ENCODE data around the gene TNNI2.

The TNNI2 gene

DNA sequence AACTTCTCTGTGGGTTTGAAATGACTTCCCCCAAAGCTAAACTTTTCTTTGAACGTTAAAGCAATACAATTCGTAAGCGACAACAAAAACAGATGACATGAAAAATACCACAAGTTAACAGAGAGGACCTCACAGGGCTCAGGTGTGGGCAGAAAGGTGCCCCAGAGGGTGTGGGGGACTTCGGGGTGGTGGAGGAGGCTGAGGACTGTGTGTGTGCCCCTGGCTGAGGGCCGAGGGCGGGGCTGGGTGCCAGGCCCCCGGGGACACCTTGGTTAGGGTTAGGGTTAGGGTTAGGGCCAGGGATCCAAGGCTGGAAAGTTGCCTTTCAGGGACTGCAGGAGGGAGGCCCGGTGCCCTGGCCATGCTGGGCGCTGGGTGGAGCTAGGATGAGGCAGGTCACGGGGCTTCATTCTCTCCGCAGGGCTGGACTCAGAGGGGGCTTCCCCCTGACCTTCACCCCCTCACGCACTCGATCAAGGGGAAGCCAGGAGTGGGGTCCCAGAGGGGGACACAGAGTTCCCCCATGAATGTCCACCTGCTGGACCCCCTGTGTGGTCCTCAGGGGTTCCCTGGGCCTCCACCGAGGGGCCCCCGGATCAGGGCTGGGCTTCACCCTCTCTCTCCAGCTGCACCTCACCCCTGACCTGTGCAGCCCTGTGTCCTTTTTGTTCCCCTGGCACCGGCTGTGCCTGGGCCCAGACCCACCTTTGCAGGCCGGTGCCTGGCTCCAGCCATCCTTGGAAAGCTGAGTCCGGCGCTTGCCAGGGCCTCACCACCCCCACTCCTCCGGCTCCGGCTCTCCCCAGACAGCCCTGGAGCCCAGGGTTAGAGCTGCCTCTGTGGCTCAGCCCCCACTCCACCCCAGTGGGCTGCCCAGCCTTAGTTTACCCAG is 7.0 kb downstream of the TNNI2 start:
- Histone ChIP-seq H3K36me3 (ENCODE audit: insufficient read depth, low read length) (no peaks in the 10 kb centered on the region), H3K4me3 (no peak overlapping the region), H3K27ac (no peak overlapping the region), H3K9ac (ENCODE audit: insufficient read length) (no peak overlapping the region), H3K9me3 (ENCODE audit: low read depth, low read length) (no peaks in the 10 kb centered on the region)
- DNase-seq (ENCODE audit: low read depth, low spot score) = no peak
- TF ChIP-seq FOXP2 (optimal IDR thresholded peaks at IDR 0.05; ENCODE audit: control extremely low read depth, extremely low read length, insufficient read depth) = no peak
- no peak for TF ChIP-seq EZH2 (IDR thresholded peaks at IDR 0.05)
- no peak for TF ChIP-seq POLR2AphosphoS5 (IDR thresholded peaks at IDR 0.05; ENCODE audit: borderline replicate concordance, low read depth, low read length)

DNA sequence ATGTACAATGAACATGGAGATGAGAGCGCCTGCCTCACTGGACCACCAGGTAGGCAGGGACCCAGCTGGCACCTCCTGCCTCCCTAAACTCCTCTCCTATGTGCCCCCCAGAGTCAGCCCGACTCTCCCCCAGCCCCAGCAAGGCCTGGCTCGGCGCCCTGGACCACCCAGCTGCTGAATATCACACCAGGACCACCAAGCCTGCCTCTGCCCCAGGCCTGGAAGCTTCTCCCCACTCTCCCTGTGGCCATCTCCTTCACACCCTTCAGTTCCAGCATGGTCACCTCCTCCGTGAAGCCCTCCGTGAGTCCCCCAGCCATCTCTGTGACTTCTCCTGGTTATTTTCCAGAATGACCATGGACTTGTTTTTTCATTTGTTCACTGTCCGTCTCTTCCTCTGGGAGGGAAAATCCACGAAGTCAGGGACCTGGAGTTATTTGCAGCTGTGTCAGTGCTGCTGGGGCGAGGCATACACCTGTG is 7.7 kb downstream of the TNNI2 start:
- no peak overlapping the region for H3K27ac ChIP-seq
- no peaks in the 10 kb centered on the region for H3K36me3 ChIP-seq (ENCODE audit: insufficient read depth, low read length)
- H3K4me3 ChIP-seq = no peak overlapping the region
- no peak for TF ChIP-seq EZH2 (IDR thresholded peaks at IDR 0.05)
- no peak for TF ChIP-seq POLR2AphosphoS5 (IDR thresholded peaks at IDR 0.05; ENCODE audit: borderline replicate concordance, low read depth, low read length)
- no peak for TF ChIP-seq FOXP2 (optimal IDR thresholded peaks at IDR 0.05; ENCODE audit: control extremely low read depth, extremely low read length, insufficient read depth)
- no peaks in the 10 kb centered on the region for H3K9me3 ChIP-seq (ENCODE audit: low read depth, low read length)
- no peak overlapping the region for H3K9ac ChIP-seq (ENCODE audit: insufficient read length)
- DNase-seq (ENCODE audit: low read depth, low spot score) = no peak

DNA sequence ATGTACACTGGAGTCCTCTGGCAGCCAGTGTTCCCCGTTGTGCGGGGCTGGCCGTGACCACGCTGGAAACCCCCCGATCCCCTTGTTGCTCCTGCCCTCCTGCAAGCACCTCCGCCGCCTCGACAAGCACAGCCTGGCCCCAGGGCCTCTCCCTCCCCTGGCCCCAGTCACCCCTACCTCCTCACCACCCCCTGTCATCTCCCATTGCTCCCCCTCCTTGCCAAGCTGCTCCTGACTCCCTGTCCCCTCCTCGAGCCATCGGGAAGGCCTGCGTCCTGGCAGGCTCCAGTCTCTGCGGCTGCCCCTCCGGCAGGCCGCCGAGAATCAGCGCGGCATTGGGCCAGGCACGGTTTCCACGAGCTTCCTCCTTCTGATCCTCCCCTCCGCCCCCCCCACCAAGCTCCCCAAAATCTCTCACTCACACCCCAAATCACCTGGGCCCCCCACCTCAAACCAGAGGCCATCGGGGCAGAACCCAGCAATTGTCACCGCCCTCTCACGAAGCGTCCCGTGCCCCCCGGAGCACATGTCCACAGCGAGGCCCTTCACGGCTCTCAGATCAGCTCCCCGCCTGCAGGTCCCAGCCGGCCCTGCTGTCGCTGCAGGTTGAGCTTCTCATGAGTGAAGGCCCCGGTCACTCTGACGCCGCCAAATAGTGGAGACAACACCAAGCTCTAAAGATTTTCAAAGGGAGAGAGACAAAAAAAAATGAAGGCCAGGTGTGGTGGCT is 8.4 kb downstream of the TNNI2 start:
- H3K36me3 ChIP-seq (ENCODE audit: insufficient read depth, low read length) = no peaks in the 10 kb centered on the region
- TF ChIP-seq FOXP2 (optimal IDR thresholded peaks at IDR 0.05; ENCODE audit: control extremely low read depth, extremely low read length, insufficient read depth) = no peak
- no peak for TF ChIP-seq EZH2 (IDR thresholded peaks at IDR 0.05)
- no peak for TF ChIP-seq POLR2AphosphoS5 (IDR thresholded peaks at IDR 0.05; ENCODE audit: borderline replicate concordance, low read depth, low read length)
- no peaks in the 10 kb centered on the region for H3K9me3 ChIP-seq (ENCODE audit: low read depth, low read length)
- no peak overlapping the region for H3K9ac ChIP-seq (ENCODE audit: insufficient read length)
- no peak for DNase-seq (ENCODE audit: low read depth, low spot score)
- no peak overlapping the region for H3K4me3 ChIP-seq
- no peak overlapping the region for H3K27ac ChIP-seq

DNA sequence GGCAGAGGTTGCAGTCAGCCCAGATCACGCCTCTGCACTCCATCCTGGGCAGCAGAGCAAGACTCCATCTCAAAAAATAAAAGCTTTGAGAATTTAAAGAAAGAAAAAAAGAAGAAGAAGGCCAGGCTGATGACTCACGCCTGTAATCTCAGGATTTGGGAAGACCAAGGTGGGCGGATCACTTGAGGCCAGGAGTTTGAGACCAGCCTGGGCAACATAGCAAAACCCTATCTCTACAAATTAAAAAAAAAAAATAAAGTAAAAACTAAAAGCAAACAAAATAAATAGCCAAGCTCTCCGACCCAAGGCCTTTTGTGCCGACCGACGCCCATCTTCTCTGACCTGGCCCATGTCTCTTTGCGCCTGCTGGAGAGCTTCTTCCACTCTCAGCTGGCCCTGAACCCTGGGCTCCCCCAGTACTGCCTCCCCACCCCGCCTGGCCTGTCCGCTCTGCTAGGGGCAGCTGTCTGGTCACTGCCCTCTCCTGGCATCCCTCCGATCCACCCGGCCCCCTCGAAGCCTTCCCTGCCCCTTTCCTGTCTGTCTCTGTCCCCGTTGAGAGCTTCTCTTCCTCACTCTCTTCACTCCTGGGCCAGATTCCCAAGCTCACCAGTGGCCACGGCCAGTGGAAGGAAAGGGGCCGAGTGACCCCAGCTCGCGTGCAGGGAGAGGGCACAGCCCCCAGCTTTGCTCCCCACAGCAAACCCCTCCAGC is 9.3 kb downstream of the TNNI2 start:
- Histone ChIP-seq H3K36me3 (ENCODE audit: insufficient read depth, low read length) (no peaks in the 10 kb centered on the region), H3K9ac (ENCODE audit: insufficient read length) (no peak overlapping the region), H3K9me3 (ENCODE audit: low read depth, low read length) (no peaks in the 10 kb centered on the region), H3K4me3 (no peak overlapping the region), H3K27ac (no peak overlapping the region)
- DNase-seq (ENCODE audit: low read depth, low spot score) = no peak
- TF ChIP-seq EZH2 (IDR thresholded peaks at IDR 0.05) (no peak), POLR2AphosphoS5 (IDR thresholded peaks at IDR 0.05; ENCODE audit: borderline replicate concordance, low read depth, low read length) (no peak), FOXP2 (optimal IDR thresholded peaks at IDR 0.05; ENCODE audit: control extremely low read depth, extremely low read length, insufficient read depth) (no peak)

DNA sequence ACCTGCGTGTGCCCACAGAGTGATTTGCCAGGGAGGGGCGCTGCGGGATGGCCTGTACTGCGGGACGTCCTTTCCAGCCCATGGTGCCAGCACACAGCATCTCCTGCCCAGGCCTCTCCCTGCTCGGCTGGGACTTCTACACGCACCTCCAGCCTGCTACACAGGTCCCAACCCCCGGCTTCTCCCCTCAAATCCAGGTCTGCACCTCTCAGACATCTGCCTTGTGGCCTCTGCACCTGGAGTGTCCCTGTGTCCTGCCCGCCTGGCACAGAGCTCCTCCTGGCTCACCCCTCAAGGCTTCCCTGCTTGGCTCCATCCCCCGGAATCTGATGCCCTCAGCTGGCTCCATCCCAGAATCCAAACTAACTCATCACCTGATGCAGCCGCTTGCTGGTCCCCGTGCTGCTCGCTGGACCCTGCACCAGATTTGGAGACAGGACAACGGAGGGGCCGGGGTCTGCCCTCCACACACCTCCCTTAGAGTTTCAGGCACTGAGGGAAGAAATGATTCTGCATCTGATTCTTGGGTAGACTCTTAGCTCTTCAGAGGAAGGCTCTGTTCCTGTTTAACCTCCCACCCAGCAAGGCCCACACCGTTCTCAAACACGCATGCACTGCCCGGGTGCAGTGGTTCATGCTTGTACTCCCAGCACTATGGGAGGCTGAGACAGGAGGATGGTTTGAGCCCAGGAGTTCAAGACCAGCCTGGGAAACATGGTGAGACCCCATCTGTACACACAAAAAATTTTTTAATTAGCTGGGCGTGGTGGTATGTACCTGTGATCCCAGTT is 10.1 kb downstream of the TNNI2 start:
- H3K9ac ChIP-seq (ENCODE audit: insufficient read length) = no peak overlapping the region
- DNase-seq (ENCODE audit: low read depth, low spot score) = no peak
- no peaks in the 10 kb centered on the region for H3K36me3 ChIP-seq (ENCODE audit: insufficient read depth, low read length)
- TF ChIP-seq EZH2 (IDR thresholded peaks at IDR 0.05) (no peak), FOXP2 (optimal IDR thresholded peaks at IDR 0.05; ENCODE audit: control extremely low read depth, extremely low read length, insufficient read depth) (no peak), POLR2AphosphoS5 (IDR thresholded peaks at IDR 0.05; ENCODE audit: borderline replicate concordance, low read depth, low read length) (no peak)
- H3K9me3 ChIP-seq (ENCODE audit: low read depth, low read length) = no peaks in the 10 kb centered on the region
- H3K27ac ChIP-seq = no peak overlapping the region
- no peak overlapping the region for H3K4me3 ChIP-seq

DNA sequence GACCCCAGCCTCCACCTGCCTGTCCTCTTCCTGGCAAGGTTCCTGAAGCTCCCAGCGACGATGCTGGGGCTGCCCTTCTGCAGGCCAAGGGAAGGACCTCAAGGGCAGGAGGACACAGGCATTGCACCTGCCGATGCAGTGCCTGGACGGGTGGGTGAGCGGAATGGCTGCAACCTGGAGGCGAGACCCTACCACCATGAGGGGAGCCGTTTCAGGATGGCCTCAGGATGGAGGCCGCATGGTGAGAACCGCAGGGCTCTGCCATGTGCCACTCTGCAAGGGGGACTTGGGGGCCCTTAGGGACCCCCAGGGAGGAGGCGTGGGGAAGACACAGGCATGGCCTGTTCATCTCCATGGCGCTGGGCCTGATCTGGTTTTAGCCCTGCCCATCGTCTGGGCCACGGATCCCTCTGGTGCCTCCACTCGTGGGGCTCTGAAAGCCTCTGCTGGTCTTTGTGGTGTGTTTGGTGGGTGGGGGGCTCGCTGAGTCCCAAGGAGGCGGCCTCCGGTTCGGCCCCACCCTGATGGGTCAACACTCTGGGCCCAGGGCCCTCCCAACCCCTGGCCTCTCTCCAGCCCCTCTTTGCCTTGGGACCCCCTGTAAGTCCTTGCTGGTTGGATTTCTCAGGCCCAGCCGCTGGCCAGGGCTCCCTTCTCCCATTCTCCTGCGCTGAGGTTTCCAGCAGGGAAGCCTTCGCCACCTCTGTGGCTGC is 12.8 kb downstream of the TNNI2 start:
- H3K9ac ChIP-seq (ENCODE audit: insufficient read length) = no peak overlapping the region
- TF ChIP-seq FOXP2 (optimal IDR thresholded peaks at IDR 0.05; ENCODE audit: control extremely low read depth, extremely low read length, insufficient read depth) (no peak), POLR2AphosphoS5 (IDR thresholded peaks at IDR 0.05; ENCODE audit: borderline replicate concordance, low read depth, low read length) (no peak), EZH2 (IDR thresholded peaks at IDR 0.05) (no peak)
- H3K9me3 ChIP-seq (ENCODE audit: low read depth, low read length) = no peaks in the 10 kb centered on the region
- H3K27ac ChIP-seq = no peak overlapping the region
- H3K36me3 ChIP-seq (ENCODE audit: insufficient read depth, low read length) = no peaks in the 10 kb centered on the region
- no peak overlapping the region for H3K4me3 ChIP-seq
- no peak for DNase-seq (ENCODE audit: low read depth, low spot score)

DNA sequence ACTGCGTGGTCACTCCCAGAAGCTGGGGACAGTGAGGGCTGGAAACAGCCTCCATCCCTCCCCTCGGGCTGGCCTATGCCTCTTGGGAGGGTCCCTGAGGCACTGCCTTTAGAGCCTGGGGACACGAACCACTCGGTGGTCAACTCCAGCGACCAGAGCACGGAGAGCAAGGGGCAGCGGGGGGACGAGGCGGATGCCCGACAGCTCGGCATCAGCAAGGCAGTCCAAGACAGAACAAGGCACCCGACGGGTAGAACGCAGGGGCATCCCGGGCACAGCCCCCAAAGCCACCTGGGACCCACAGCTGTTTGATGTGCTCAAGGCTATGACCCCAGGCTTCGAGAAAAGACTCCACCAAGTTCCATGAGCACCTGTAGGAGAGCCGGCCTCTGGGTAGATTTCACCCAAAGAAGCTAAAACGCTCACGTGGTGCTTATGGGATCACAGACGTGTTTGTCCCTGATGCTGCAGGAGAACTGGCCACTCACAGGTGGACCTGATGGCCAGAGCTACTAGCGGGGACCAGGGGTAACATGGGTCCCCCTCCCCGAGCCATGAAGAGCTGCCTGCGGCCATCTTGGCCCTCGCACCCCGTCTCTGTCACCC is 13.6 kb downstream of the TNNI2 start:
- no peaks in the 10 kb centered on the region for H3K9me3 ChIP-seq (ENCODE audit: low read depth, low read length)
- no peak overlapping the region for H3K27ac ChIP-seq
- H3K9ac ChIP-seq (ENCODE audit: insufficient read length) = no peak overlapping the region
- no peak for TF ChIP-seq POLR2AphosphoS5 (IDR thresholded peaks at IDR 0.05; ENCODE audit: borderline replicate concordance, low read depth, low read length)
- no peak for TF ChIP-seq EZH2 (IDR thresholded peaks at IDR 0.05)
- no peak for TF ChIP-seq FOXP2 (optimal IDR thresholded peaks at IDR 0.05; ENCODE audit: control extremely low read depth, extremely low read length, insufficient read depth)
- no peaks in the 10 kb centered on the region for H3K36me3 ChIP-seq (ENCODE audit: insufficient read depth, low read length)
- DNase-seq (ENCODE audit: low read depth, low spot score) = no peak
- H3K4me3 ChIP-seq = no peak overlapping the region
